ENCODE data around the gene CCDC92B. TPM values are rescaled to one million over a fixed set of nuclear protein-coding genes. Genes with fewer than 3 reads are reported as not detected.
A peak's percentile ranks its signal among the peaks of the same experiment; 100 is the strongest.

Gene CCDC92B
- 1.1 TPM for polyA plus RNA-seq (2013)

DNA sequence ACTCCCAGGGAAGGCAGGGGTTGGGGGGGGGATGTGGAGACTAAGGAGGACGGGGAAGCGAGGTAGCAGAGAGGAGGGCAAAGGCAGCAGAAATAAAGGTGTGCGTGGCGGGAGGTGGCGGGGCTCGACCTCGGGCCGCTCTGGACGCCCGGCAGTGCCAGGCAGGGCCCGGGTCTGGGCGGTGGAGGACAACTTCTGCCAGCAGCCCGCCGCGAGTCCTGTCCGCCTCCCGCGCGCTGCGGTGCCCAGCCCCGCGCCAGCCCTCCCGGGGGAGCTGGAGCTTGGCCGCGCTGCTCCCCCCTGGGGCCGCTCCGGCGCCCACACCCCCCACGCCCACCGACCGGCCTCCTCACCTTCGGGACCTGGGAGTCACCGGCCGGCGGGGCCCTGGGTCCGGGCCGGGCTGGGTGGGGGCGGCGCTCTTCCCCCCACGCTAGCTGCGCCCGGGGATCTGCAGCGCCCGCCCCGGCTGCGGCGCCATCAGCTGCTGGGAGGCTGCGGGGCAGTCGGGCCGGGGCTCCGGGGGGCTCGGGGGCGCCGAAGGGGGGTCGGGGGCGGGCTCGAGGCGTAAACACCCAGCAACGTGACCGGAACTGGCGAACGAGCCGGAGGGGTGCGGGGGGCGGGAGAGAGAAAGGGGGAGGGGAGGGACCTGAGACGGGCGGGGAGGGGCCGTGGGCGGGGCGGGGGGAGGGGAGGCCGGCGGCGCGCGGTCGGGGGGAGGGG, at the start of gene CCDC92B:
Gene CCDC92B (minus strand): TSS at position 595 of the 726 bp plus-strand sequence. CDS start 14,507 bp downstream, outside the sequence.
- 3% methylated on average over 42 of the region's 76 CpGs for WGBS (ENCODE audit: insufficient coverage)
- Histone ChIP-seq H3K27me3 (replicated peaks in 2 of 5; ENCODE audit: control insufficient read depth in 4 of 5, insufficient read depth in 5 of 5, low read length in 4 of 5) (peaks cover 2 to 75% (median 30%) of the 10 kb centered on the region in 5 experiments), H3K9me3 (ENCODE audit: control extremely low read depth in 1 of 5, control insufficient read depth in 4 of 5, insufficient read depth in 2 of 5, low read depth in 1 of 5, low read length in 4 of 5) (peaks cover 0 to 3% (median 0%) of the 10 kb centered on the region in 5 experiments), H3K4me3 (ENCODE audit: control insufficient read depth in 1 of 7, extremely low read depth in 1 of 7, insufficient read depth in 4 of 7, low read depth in 2 of 7, low read length in 6 of 7) (peak within 1 kb of the TSS in 1 of 7 experiments; percentile 38), H3K27ac (ENCODE audit: insufficient read depth in 1 of 2, low read depth in 1 of 2, low read length in 2 of 2, poor library complexity in 1 of 2, severe bottlenecking in 2 of 2) (no peak within 1 kb of the TSS), H3K4me1 (ENCODE audit: control extremely low read depth in 1 of 4, control insufficient read depth in 4 of 4, insufficient read depth in 4 of 4, low read length in 3 of 4) (peaks cover 0 to 2% (median 0%) of the 10 kb centered on the region in 4 experiments), H3K36me3 (ENCODE audit: control insufficient read depth in 4 of 4, insufficient read depth in 4 of 4, low read length in 3 of 4) (no peaks in the 10 kb centered on the region)
- POLR2A ChIA-PET: no interaction called here
- DNase-seq: no peak
- CTCF ChIA-PET: no interaction called here

DNA sequence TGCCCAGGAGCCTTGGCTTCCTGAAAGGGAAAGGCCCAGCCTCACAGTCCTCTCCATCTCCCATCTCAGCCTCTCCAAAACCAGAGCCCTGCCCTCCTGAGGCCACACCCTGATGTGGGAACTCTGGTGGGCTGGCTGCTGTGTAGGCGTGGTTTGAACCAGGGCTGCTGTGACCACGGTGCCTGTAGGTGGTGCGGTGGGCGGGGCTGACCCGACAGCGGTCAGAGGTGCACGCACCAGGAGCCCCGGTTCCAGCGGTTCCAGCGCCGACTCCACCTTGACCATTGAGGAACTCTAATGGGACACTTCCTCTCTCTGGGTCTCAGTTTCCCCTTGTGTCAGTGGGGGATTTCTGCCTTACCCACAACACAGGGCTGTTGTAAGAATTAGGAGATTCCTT, 49.2 kb upstream of the CCDC92B start:
- Histone ChIP-seq H3K36me3 (ENCODE audit: control insufficient read depth in 4 of 4, insufficient read depth in 4 of 4, low read length in 3 of 4) (peaks cover 0 to 33% (median 17%) of the 10 kb centered on the region in 4 experiments), H3K9me3 (ENCODE audit: control extremely low read depth in 1 of 5, control insufficient read depth in 4 of 5, insufficient read depth in 2 of 5, low read depth in 1 of 5, low read length in 4 of 5) (no peaks in the 10 kb centered on the region), H3K4me3 (ENCODE audit: control insufficient read depth in 1 of 7, extremely low read depth in 1 of 7, insufficient read depth in 4 of 7, low read depth in 2 of 7, low read length in 6 of 7) (no peak overlapping the region), H3K27ac (ENCODE audit: insufficient read depth in 1 of 2, low read depth in 1 of 2, low read length in 2 of 2, poor library complexity in 1 of 2, severe bottlenecking in 2 of 2) (no peak overlapping the region), H3K27me3 (replicated peaks in 2 of 5; ENCODE audit: control insufficient read depth in 4 of 5, insufficient read depth in 5 of 5, low read length in 4 of 5) (peaks cover 0 to 2% (median 0%) of the 10 kb centered on the region in 5 experiments), H3K4me1 (ENCODE audit: control extremely low read depth in 1 of 4, control insufficient read depth in 4 of 4, insufficient read depth in 4 of 4, low read length in 3 of 4) (peaks cover 0 to 61% (median 49%) of the 10 kb centered on the region in 4 experiments)
- DNase-seq: no peak
- ChIA-PET CTCF (interaction anchor here (4.9 kb wide), 1 partner anchor 28 kb away, joined by 30 read pairs; no protein-coding TSS in a partner anchor), POLR2A (no interaction called here)
- WGBS (ENCODE audit: insufficient coverage): 86% methylated on average over 10 of the region's 11 CpGs

DNA sequence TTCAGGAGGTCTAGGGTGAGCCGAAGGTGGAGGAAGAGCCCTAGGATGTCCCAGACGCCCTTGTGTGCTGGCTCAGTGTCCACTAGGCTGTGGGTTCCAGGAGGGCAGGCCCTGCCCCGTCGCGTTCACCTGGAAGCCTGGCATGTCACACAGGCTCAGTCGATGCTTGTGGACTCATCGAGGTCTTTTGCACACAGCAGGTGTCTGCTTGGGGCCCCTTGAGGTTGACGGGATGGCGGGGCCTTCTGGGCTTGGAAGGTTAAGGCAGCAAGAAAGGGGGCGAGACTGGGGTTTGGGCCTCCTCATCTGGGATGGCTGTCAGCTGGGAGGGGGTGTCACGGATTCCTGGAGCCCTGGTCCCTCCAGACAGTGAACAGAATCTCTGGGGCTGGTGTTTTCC, 48.7 kb upstream of the CCDC92B start:
- H3K36me3 ChIP-seq (ENCODE audit: control insufficient read depth in 4 of 4, insufficient read depth in 4 of 4, low read length in 3 of 4): peaks cover 0 to 29% (median 15%) of the 10 kb centered on the region in 4 experiments
- whole genome bisulfite sequencing (ENCODE audit: insufficient coverage): 98% methylated on average over 11 of the region's 11 CpGs
- no peak for DNase-seq
- no peak overlapping the region for H3K27ac ChIP-seq (ENCODE audit: insufficient read depth in 1 of 2, low read depth in 1 of 2, low read length in 2 of 2, poor library complexity in 1 of 2, severe bottlenecking in 2 of 2)
- no peaks in the 10 kb centered on the region for H3K9me3 ChIP-seq (ENCODE audit: control extremely low read depth in 1 of 5, control insufficient read depth in 4 of 5, insufficient read depth in 2 of 5, low read depth in 1 of 5, low read length in 4 of 5)
- H3K27me3 ChIP-seq (replicated peaks in 2 of 5; ENCODE audit: control insufficient read depth in 4 of 5, insufficient read depth in 5 of 5, low read length in 4 of 5): peaks cover 0 to 2% (median 0%) of the 10 kb centered on the region in 5 experiments
- H3K4me3 ChIP-seq (ENCODE audit: control insufficient read depth in 1 of 7, extremely low read depth in 1 of 7, insufficient read depth in 4 of 7, low read depth in 2 of 7, low read length in 6 of 7): peak overlapping the region in 3 of 7 experiments; percentile 70 to 91 (median 71)
- CTCF ChIA-PET: interaction anchor here (2.6 to 4.9 kb wide), 3 partner anchors 12 to 29 kb away, joined by 18 to 34 read pairs (median 30); no protein-coding TSS in a partner anchor
- POLR2A ChIA-PET: interaction anchor here (2.7 kb wide), 1 partner anchor 16 kb away, joined by 23 read pairs; no protein-coding TSS in a partner anchor
- peaks cover 0 to 64% (median 54%) of the 10 kb centered on the region in 4 experiments for H3K4me1 ChIP-seq (ENCODE audit: control extremely low read depth in 1 of 4, control insufficient read depth in 4 of 4, insufficient read depth in 4 of 4, low read length in 3 of 4)

DNA sequence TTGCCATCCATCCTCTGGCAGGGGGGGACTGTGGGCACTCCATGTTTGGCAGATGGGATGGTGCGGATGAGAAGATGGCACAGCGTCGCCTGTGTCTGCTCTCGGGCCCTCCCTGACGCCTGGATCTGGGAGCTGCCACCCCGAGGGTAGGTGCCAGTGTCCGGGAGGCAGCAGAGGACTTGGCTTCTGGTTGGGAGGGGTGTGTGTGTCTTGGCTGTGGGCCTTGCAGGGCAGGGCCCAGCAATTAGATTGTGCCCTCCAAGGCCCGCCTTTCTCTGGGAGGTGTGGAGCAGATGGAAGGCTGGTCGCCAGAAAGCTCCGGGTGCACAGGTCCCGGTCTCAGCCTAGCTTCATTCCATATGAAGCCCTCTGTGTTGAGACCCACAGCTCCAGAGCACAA, 48.2 kb upstream of the CCDC92B start:
- Histone ChIP-seq H3K4me3 (ENCODE audit: control insufficient read depth in 1 of 7, extremely low read depth in 1 of 7, insufficient read depth in 4 of 7, low read depth in 2 of 7, low read length in 6 of 7) (peak overlapping the region in 5 of 7 experiments; percentile 59 to 91 (median 71)), H3K9me3 (ENCODE audit: control extremely low read depth in 1 of 5, control insufficient read depth in 4 of 5, insufficient read depth in 2 of 5, low read depth in 1 of 5, low read length in 4 of 5) (no peaks in the 10 kb centered on the region), H3K27me3 (replicated peaks in 2 of 5; ENCODE audit: control insufficient read depth in 4 of 5, insufficient read depth in 5 of 5, low read length in 4 of 5) (peaks cover 0 to 2% (median 0%) of the 10 kb centered on the region in 5 experiments), H3K36me3 (ENCODE audit: control insufficient read depth in 4 of 4, insufficient read depth in 4 of 4, low read length in 3 of 4) (peaks cover 0 to 23% (median 13%) of the 10 kb centered on the region in 4 experiments), H3K27ac (ENCODE audit: insufficient read depth in 1 of 2, low read depth in 1 of 2, low read length in 2 of 2, poor library complexity in 1 of 2, severe bottlenecking in 2 of 2) (no peak overlapping the region), H3K4me1 (ENCODE audit: control extremely low read depth in 1 of 4, control insufficient read depth in 4 of 4, insufficient read depth in 4 of 4, low read length in 3 of 4) (peaks cover 0 to 68% (median 59%) of the 10 kb centered on the region in 4 experiments)
- POLR2A ChIA-PET: interaction anchor here (0.8 to 2.7 kb wide), 3 partner anchors 11 to 17 kb away, joined by 3 to 23 read pairs (median 3); no protein-coding TSS in a partner anchor
- 66% methylated on average over 11 of the region's 11 CpGs for WGBS (ENCODE audit: insufficient coverage)
- CTCF ChIA-PET: interaction anchor here (1.2 to 4.9 kb wide), 4 partner anchors 11 to 29 kb away, joined by 3 to 34 read pairs (median 24); no protein-coding TSS in a partner anchor
- DNase-seq: no peak

DNA sequence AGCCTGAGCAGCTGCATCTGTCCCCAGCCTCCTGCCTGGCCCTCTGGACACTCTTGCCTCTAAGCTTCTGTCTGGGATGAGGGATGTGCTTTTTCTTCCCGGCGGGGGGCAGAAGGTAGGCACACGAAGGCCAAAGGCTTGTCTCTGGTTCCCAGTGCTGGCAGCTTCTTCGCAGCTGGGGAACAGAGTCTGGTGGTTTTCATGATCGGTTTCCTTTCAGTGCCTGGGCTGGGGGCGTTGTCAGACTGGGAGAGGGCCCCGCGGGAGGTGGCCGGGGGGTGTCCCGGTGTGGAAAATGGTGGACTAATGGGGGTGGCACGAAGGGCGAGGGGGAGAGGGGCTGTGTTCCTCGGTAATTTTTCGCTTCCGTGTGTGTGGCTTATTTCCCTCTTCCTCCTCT, 47.8 kb upstream of the CCDC92B start:
- Histone ChIP-seq H3K27me3 (replicated peaks in 2 of 5; ENCODE audit: control insufficient read depth in 4 of 5, insufficient read depth in 5 of 5, low read length in 4 of 5) (peaks cover 0 to 2% (median 0%) of the 10 kb centered on the region in 5 experiments), H3K4me3 (ENCODE audit: control insufficient read depth in 1 of 7, extremely low read depth in 1 of 7, insufficient read depth in 4 of 7, low read depth in 2 of 7, low read length in 6 of 7) (peak overlapping the region; percentile 21 to 91 (median 70)), H3K36me3 (ENCODE audit: control insufficient read depth in 4 of 4, insufficient read depth in 4 of 4, low read length in 3 of 4) (peaks cover 0 to 21% (median 12%) of the 10 kb centered on the region in 4 experiments), H3K27ac (ENCODE audit: insufficient read depth in 1 of 2, low read depth in 1 of 2, low read length in 2 of 2, poor library complexity in 1 of 2, severe bottlenecking in 2 of 2) (no peak overlapping the region), H3K9me3 (ENCODE audit: control extremely low read depth in 1 of 5, control insufficient read depth in 4 of 5, insufficient read depth in 2 of 5, low read depth in 1 of 5, low read length in 4 of 5) (no peaks in the 10 kb centered on the region), H3K4me1 (ENCODE audit: control extremely low read depth in 1 of 4, control insufficient read depth in 4 of 4, insufficient read depth in 4 of 4, low read length in 3 of 4) (peaks cover 0 to 72% (median 63%) of the 10 kb centered on the region in 4 experiments)
- ChIA-PET POLR2A (interaction anchor here (0.8 to 2.7 kb wide), 3 partner anchors 11 to 17 kb away, joined by 3 to 23 read pairs (median 3); no protein-coding TSS in a partner anchor), CTCF (interaction anchor here (1.2 to 4.9 kb wide), 4 partner anchors 11 to 30 kb away, joined by 3 to 34 read pairs (median 24); no protein-coding TSS in a partner anchor)
- 0% methylated on average over 11 of the region's 15 CpGs for WGBS (ENCODE audit: insufficient coverage)
- DNase-seq: peak in 1 of 3 donors; percentile 21

DNA sequence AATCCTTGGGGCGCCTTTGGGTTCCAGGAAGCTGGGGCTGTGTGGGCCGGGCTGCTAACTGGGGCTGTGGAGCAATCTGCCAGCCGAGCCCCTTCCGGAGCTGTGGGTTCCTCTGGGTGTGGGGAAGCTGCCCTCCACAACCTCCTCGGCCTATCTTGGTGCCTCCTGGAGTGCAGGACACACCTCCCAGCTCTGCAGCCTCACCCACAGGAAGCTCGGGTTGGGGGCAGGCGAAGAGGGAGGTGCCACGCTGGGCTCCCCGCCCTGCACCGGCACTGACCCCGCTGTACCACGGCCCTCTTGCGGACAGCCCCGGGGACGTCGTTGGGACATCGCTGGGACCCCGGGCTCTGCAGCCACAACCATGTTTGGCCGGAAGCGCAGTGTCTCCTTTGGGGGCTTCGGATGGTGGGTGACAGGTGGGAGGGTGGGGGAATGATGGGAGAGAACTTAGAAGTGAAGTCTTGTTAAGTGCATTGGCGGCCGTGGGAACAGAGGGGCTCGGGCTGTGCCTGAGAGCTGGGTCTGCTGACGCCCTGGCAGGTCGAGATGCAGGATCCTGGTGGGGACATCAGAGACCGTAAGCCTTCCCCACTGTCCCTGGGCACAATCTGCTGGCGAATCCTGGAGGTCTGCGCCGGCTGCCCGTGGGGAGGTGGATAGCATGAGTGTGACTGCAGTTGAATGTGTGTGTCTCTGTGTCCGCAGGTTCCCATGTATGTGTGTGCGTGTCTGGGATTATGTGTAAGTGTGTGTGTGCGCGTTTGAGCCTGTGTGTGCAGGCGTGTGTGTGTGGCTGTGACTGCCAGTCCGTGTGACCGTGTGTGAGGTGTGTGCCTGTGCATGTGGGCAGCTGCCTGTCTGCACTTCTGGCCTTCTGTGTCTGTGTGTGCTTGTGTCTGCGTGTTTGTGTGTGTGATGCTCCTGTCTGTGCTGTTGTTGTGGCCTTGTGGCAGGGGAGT, 47.0 kb upstream of the CCDC92B start, which contains the start of gene RAP1GAP2:
Gene RAP1GAP2 (plus strand): TSS at position 275 of the 962 bp plus-strand sequence. CDS start 90 bp downstream, at position 365.
- POLR2A ChIA-PET: interaction anchor here (0.5 to 2.7 kb wide), 6 partner anchors 10 to 27 kb away, joined by 3 to 23 read pairs (median 4); no protein-coding TSS in a partner anchor
- WGBS (ENCODE audit: insufficient coverage): 0% methylated on average over 14 of the region's 39 CpGs
- peaks cover 0 to 77% (median 69%) of the 10 kb centered on the region in 4 experiments for H3K4me1 ChIP-seq (ENCODE audit: control extremely low read depth in 1 of 4, control insufficient read depth in 4 of 4, insufficient read depth in 4 of 4, low read length in 3 of 4)

More for the DNA sequence above, 47.0 kb upstream of the CCDC92B start, which contains the start of gene RAP1GAP2:
- H3K36me3 ChIP-seq (ENCODE audit: control insufficient read depth in 4 of 4, insufficient read depth in 4 of 4, low read length in 3 of 4): peaks cover 0 to 13% (median 7%) of the 10 kb centered on the region in 4 experiments
- peaks cover 0 to 2% (median 0%) of the 10 kb centered on the region in 5 experiments for H3K27me3 ChIP-seq (replicated peaks in 2 of 5; ENCODE audit: control insufficient read depth in 4 of 5, insufficient read depth in 5 of 5, low read length in 4 of 5)
- peak; percentile 90 to 96 (median 95) for DNase-seq
- H3K4me3 ChIP-seq (ENCODE audit: control insufficient read depth in 1 of 7, extremely low read depth in 1 of 7, insufficient read depth in 4 of 7, low read depth in 2 of 7, low read length in 6 of 7): peak within 1 kb of the TSS; percentile 21 to 91 (median 70)
- H3K9me3 ChIP-seq (ENCODE audit: control extremely low read depth in 1 of 5, control insufficient read depth in 4 of 5, insufficient read depth in 2 of 5, low read depth in 1 of 5, low read length in 4 of 5): no peaks in the 10 kb centered on the region
- CTCF ChIA-PET: interaction anchor here (1.1 to 4.9 kb wide), 9 partner anchors 10 to 87 kb away, joined by 3 to 34 read pairs (median 6); no protein-coding TSS in a partner anchor
- peak within 1 kb of the TSS in 1 of 2 experiments; percentile 23 for H3K27ac ChIP-seq (ENCODE audit: insufficient read depth in 1 of 2, low read depth in 1 of 2, low read length in 2 of 2, poor library complexity in 1 of 2, severe bottlenecking in 2 of 2)
